IMR-90 (cell line): Measurements from ENCODE around the gene DAAM1. TPM values are rescaled to one million over a fixed set of nuclear protein-coding genes. Genes with fewer than 3 reads are reported as not detected.
A peak's percentile ranks its signal among the peaks of the same experiment; 100 is the strongest.

Source experiments
- ATAC-seq: fragments of 200-7000 bp; cut with Tn5 transposase; 2 replicates; pipeline ENCODE4 v1.9.1; 2020; ENCODE audit warnings: low read depth, mild to moderate bottlenecking, moderate library complexity
- BruUV-seq: library from RNA; stranded (reverse); fragments of 400-500 nt; replicated peaks from 2 replicates; lab custom pipeline; 2021; lab: Mats Ljungman, UMichigan
- CTCF ChIA-PET: fragments of 300-600 bp; formaldehyde crosslinking; extraction: SDS; loops from one replicate; lab custom pipeline; 2021; ENCODE audit warnings: antibody characterized with exemption; lab: Yijun Ruan, JAX
- POLR2A ChIA-PET: fragments of 300-600 bp; sonication (Branson Sonifier 250); formaldehyde crosslinking; loops from one replicate; lab custom pipeline; 2022; ENCODE audit warnings: antibody characterized with exemption; ENCODE audit not compliant: unreplicated experiment; lab: Charles Lee
- DNase-seq: peaks from one replicate; pipeline ENCODE4 v3.0.0; 2013
- H2AFZ ChIP-seq: replicated peaks from 2 replicates; pipeline ENCODE3; 2013; ENCODE audit warnings: low read length, mild to moderate bottlenecking; ENCODE audit not compliant: poor library complexity
- H2AK5ac ChIP-seq: 2 replicates; pipeline ENCODE4 v1.6.1; 2013; ENCODE audit warnings: low read depth, low read length, inconsistent platforms
- H2AK9ac ChIP-seq: replicated peaks from 2 replicates; pipeline ENCODE3; 2013; ENCODE audit warnings: mild to moderate bottlenecking, low read depth, low read length, moderate library complexity; ENCODE audit not compliant: poor library complexity
- H2BK120ac ChIP-seq: 2 replicates; pipeline ENCODE4 v1.6.1; 2013; ENCODE audit warnings: low read depth, low read length, inconsistent platforms
- H2BK15ac ChIP-seq: 3 replicates; pipeline ENCODE4 v1.6.1; 2013; ENCODE audit warnings: low read depth, low read length, inconsistent platforms
- H2BK20ac ChIP-seq: 2 replicates; pipeline ENCODE4 v1.6.1; 2013; ENCODE audit warnings: low read depth, mild to moderate bottlenecking, inconsistent platforms, low read length, moderate library complexity
- H2BK5ac ChIP-seq: 2 replicates; pipeline ENCODE4 v1.6.1; 2013; ENCODE audit warnings: mild to moderate bottlenecking, low read depth, low read length, inconsistent platforms; ENCODE audit not compliant: poor library complexity, severe bottlenecking
- H3K14ac ChIP-seq: replicated peaks from 2 replicates; pipeline ENCODE4 v1.6.1; 2013; ENCODE audit warnings: low read depth, low read length, inconsistent platforms
- H3K18ac ChIP-seq: 2 replicates; pipeline ENCODE4 v1.6.1; 2013; ENCODE audit warnings: low read depth, low read length, control low read depth
- H3K23ac ChIP-seq: 2 replicates; pipeline ENCODE4 v1.6.1; 2013; ENCODE audit warnings: low read depth, low read length, inconsistent platforms
- H3K27ac ChIP-seq: 2 replicates; pipeline ENCODE4 v1.5.1; 2013; ENCODE audit warnings: mild to moderate bottlenecking, control low read depth, low read length; ENCODE audit not compliant: insufficient read depth
- H3K27me3 ChIP-seq: 2 replicates; pipeline ENCODE4 v1.6.1; 2013; ENCODE audit warnings: low read length; ENCODE audit not compliant: control insufficient read depth, insufficient read depth
- H3K36me3 ChIP-seq: 2 replicates; pipeline ENCODE4 v1.6.1; 2013; ENCODE audit warnings: low read length, mixed read lengths; ENCODE audit not compliant: control insufficient read depth, insufficient read depth
- H3K4ac ChIP-seq: 2 replicates; pipeline ENCODE4 v1.6.1; 2013; ENCODE audit warnings: low read depth, low read length, inconsistent platforms
- H3K4me1 ChIP-seq: 2 replicates; pipeline ENCODE4 v1.6.1; 2013; ENCODE audit warnings: low read length, mixed read lengths; ENCODE audit not compliant: control insufficient read depth, insufficient read depth
- H3K4me2 ChIP-seq: 2 replicates; pipeline ENCODE4 v1.6.1; 2013; ENCODE audit warnings: low read depth, mild to moderate bottlenecking, control low read depth, low read length, moderate library complexity
- H3K4me3 ChIP-seq: 2 replicates; pipeline ENCODE4 v1.5.1; 2013; ENCODE audit warnings: low read depth, mild to moderate bottlenecking, control low read depth, low read length, moderate library complexity; ENCODE audit not compliant: insufficient read depth
- H3K56ac ChIP-seq: 2 replicates; pipeline ENCODE4 v1.6.1; 2013; ENCODE audit warnings: low read length, inconsistent platforms; ENCODE audit not compliant: insufficient read depth; ENCODE audit errors: extremely low read depth
- H3K79me1 ChIP-seq, 2 experiments: 2 replicates each; pipeline ENCODE4 v1.6.1; 2013; ENCODE audit warnings: low read length in 2 of 2, inconsistent platforms in 1 of 2, low read depth in 1 of 2
- H3K9ac ChIP-seq: 2 replicates; pipeline ENCODE4 v1.6.1; 2013; ENCODE audit warnings: low read depth, low read length, control low read depth
- H3K9me1 ChIP-seq: 2 replicates; pipeline ENCODE4 v1.6.1; 2013; ENCODE audit warnings: low read length, inconsistent platforms; ENCODE audit not compliant: insufficient read depth
- H3K9me3 ChIP-seq: 2 replicates; pipeline ENCODE4 v1.6.1; 2013; ENCODE audit warnings: low read length; ENCODE audit not compliant: control insufficient read depth, insufficient read depth
- H4K20me1 ChIP-seq: 2 replicates; pipeline ENCODE4 v1.6.1; 2013; ENCODE audit warnings: low read length, inconsistent platforms; ENCODE audit not compliant: insufficient read depth
- H4K5ac ChIP-seq: 2 replicates; pipeline ENCODE4 v1.6.1; 2013; ENCODE audit warnings: mild to moderate bottlenecking, low read depth, low read length, control low read depth
- H4K8ac ChIP-seq, 2 experiments: 2 replicates each; pipeline ENCODE4 v1.6.1; 2013; ENCODE audit warnings: low read depth in 2 of 2, low read length in 2 of 2, control low read depth in 1 of 2, inconsistent platforms in 1 of 2
- H4K91ac ChIP-seq: 2 replicates; pipeline ENCODE4 v1.6.1; 2013; ENCODE audit warnings: low read depth, low read length, inconsistent platforms; ENCODE audit not compliant: insufficient read depth
- BHLHE40 ChIP-seq: fragments of 150-350 bp; IDR thresholded peaks from 2 replicates; pipeline ENCODE4 v1.6.1; 2016; ENCODE audit warnings: mild to moderate bottlenecking, low read depth, low read length
- CEBPB ChIP-seq: IDR thresholded peaks from 2 replicates; pipeline ENCODE4 v1.6.1; 2012; ENCODE audit warnings: low read depth, low read length, improper control_type of control experiment
- CHD1 ChIP-seq: IDR thresholded peaks from 2 replicates; pipeline ENCODE4 v1.6.1; 2012; ENCODE audit warnings: low read depth, low read length, improper control_type of control experiment
- FOS ChIP-seq: fragments of 150-350 bp; IDR thresholded peaks from 2 replicates; pipeline ENCODE4 v1.6.1; 2016; ENCODE audit warnings: low read depth, low read length
- MAFK ChIP-seq: IDR thresholded peaks from 2 replicates; pipeline ENCODE4 v1.6.1; 2012; ENCODE audit warnings: low read depth, low read length, improper control_type of control experiment
- MXI1 ChIP-seq: IDR thresholded peaks from 2 replicates; pipeline ENCODE4 v1.6.1; 2012; ENCODE audit warnings: low read depth, mild to moderate bottlenecking, low read length, moderate library complexity, borderline replicate concordance
- NFE2L2 ChIP-seq: fragments of 150-350 bp; IDR thresholded peaks from 2 replicates; pipeline ENCODE4 v1.6.1; 2016; ENCODE audit warnings: low read depth, mild to moderate bottlenecking, low read length
- POLR2A ChIP-seq: IDR thresholded peaks from 2 replicates; pipeline ENCODE4 v1.6.1; 2012; ENCODE audit warnings: mild to moderate bottlenecking, low read depth, low read length
- RAD21 ChIP-seq: IDR thresholded peaks from 2 replicates; pipeline ENCODE4 v1.6.1; 2012; ENCODE audit warnings: low read length, improper control_type of control experiment
- RCOR1 ChIP-seq: IDR thresholded peaks from 2 replicates; pipeline ENCODE4 v1.6.1; 2012; ENCODE audit warnings: mild to moderate bottlenecking, low read length, improper control_type of control experiment; ENCODE audit not compliant: insufficient replicate concordance
- SMC3 ChIP-seq: fragments of 150-350 bp; IDR thresholded peaks from 2 replicates; pipeline ENCODE4 v1.6.1; 2016; ENCODE audit warnings: low read depth, mild to moderate bottlenecking, antibody characterized with exemption, low read length, moderate library complexity
- WGBS, 2 experiments: methylation state at CpG; one replicate each; pipeline versions ENCODE4 v1.1.5 to v1.1.7; 2013; ENCODE audit warnings: missing lambda C conversion rate in 2 of 2; ENCODE audit not compliant: insufficient read length in 1 of 2; ENCODE audit errors: extremely low coverage in 2 of 2; 5-methylcytosine and 5-hydroxymethylcytosine counted together
- dilution Hi-C: fragments of 300-500 bp; cut with HindIII; formaldehyde crosslinking; loops from one replicate; pipeline ENCODE4 v1.14.3; 2018; ENCODE audit warnings: low sequenced_read_pairs; ENCODE audit not compliant: unreplicated experiment
- in situ Hi-C: fragments of 300-500 bp; cut with MboI; formaldehyde crosslinking; loops from 3 replicates; pipeline ENCODE4 v1.14.3; 2019; ENCODE audit warnings: low sequenced_read_pairs, inconsistent platforms, mixed read lengths
- intact Hi-C: fragments of 100-400 bp; cut with micrococcal nuclease; formaldehyde crosslinking; loops from 2 replicates; pipeline ENCODE4 v1.10.0; 2022
- polyA plus RNA-seq, 3 experiments: library from polyadenylated mRNA; depleted of rRNA; stranded (reverse); fragments of >200 nt; gene quantifications; 2 replicates each; pipeline ENCODE4 v1.2.3, GENCODE V29; 2012; ENCODE audit warnings: low replicate concordance in 1 of 3
- total RNA-seq: library from RNA; depleted of rRNA; stranded (reverse); fragments of >200 nt; gene quantifications from 2 replicates; pipeline ENCODE4 v1.2.3, GENCODE V29; 2012
- TF ChIP-seq, protein P1 (sequence below): fragments of 150-350 bp; IDR thresholded peaks from 2 replicates; pipeline ENCODE4 v1.6.1; 2017; ENCODE audit warnings: mild to moderate bottlenecking, antibody characterized with exemption, low read length, low read depth
- TF ChIP-seq, protein P2 (sequence below): fragments of 150-350 bp; IDR thresholded peaks from 2 replicates; pipeline ENCODE4 v1.6.1; 2016; ENCODE audit warnings: low read depth, mild to moderate bottlenecking, low read length, moderate library complexity, borderline replicate concordance
- TF ChIP-seq, protein P3 (sequence below): conservative IDR thresholded peaks from 2 replicates; pipeline ENCODE4 v1.5.1; 2012; ENCODE audit warnings: mild to moderate bottlenecking, low read depth, low read length, improper control_type of control experiment

DAAM1 gene
- total and polyA plus RNA-seq, 2 of the 4 experiments (the other 2 are of a cell fraction), result 4.8 to 5.4 TPM

DNA sequence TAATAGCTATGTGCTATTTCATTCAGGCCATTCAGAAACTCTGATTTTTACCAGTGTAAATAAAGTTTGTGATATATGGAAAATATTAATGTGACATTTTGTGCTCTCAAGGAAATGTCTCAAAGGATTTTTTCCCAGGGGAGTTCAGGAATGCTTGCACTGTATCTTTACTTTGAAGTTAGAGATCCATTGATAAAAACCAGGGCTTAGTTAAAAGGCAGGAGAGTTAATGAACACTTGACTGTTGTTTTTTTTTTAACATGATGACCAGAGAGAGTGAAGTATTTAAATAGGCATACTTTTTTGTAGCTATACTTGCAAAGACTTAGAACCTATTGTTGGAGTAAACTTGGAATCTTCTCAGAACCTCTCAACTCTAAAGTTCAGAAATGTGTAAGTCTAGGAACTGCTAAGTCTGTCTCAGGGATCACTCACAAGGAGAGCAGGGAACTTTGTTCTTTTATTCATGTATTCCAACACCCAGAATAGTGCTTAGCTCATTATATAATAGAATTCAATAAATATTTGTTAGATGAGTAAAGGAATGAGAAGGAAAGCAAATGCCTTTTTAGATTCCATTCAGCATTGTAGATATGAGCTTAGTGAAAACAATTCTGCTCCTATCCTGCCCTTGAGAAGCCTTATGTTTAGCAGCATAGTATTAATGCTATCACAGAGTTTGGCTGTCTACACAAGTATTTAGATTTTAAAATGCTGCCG lies 117.5 kb downstream of the DAAM1 start:
- dilution Hi-C loops, result no loop called here
- peak overlapping the region; percentile 26; the same call in 2 of the 3 replicates for H2BK15ac ChIP-seq
- TF ChIP-seq MAFK (no peak), RAD21 (no peak), CHD1 (no peak), POLR2A (no peak), NFE2L2 (no peak), CEBPB (no peak), SMC3 (no peak), RCOR1 (no peak), FOS (no peak), MXI1 (no peak), BHLHE40 (no peak)
- TF ChIP-seq, protein P1, sequence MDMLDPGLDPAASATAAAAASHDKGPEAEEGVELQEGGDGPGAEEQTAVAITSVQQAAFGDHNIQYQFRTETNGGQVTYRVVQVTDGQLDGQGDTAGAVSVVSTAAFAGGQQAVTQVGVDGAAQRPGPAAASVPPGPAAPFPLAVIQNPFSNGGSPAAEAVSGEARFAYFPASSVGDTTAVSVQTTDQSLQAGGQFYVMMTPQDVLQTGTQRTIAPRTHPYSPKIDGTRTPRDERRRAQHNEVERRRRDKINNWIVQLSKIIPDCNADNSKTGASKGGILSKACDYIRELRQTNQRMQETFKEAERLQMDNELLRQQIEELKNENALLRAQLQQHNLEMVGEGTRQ, result no peak
- TF ChIP-seq, protein P2, sequence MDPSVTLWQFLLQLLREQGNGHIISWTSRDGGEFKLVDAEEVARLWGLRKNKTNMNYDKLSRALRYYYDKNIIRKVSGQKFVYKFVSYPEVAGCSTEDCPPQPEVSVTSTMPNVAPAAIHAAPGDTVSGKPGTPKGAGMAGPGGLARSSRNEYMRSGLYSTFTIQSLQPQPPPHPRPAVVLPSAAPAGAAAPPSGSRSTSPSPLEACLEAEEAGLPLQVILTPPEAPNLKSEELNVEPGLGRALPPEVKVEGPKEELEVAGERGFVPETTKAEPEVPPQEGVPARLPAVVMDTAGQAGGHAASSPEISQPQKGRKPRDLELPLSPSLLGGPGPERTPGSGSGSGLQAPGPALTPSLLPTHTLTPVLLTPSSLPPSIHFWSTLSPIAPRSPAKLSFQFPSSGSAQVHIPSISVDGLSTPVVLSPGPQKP, result no peak
- TF ChIP-seq, protein P3, sequence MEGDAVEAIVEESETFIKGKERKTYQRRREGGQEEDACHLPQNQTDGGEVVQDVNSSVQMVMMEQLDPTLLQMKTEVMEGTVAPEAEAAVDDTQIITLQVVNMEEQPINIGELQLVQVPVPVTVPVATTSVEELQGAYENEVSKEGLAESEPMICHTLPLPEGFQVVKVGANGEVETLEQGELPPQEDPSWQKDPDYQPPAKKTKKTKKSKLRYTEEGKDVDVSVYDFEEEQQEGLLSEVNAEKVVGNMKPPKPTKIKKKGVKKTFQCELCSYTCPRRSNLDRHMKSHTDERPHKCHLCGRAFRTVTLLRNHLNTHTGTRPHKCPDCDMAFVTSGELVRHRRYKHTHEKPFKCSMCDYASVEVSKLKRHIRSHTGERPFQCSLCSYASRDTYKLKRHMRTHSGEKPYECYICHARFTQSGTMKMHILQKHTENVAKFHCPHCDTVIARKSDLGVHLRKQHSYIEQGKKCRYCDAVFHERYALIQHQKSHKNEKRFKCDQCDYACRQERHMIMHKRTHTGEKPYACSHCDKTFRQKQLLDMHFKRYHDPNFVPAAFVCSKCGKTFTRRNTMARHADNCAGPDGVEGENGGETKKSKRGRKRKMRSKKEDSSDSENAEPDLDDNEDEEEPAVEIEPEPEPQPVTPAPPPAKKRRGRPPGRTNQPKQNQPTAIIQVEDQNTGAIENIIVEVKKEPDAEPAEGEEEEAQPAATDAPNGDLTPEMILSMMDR, result no peak

More for the DNA sequence above, 117.5 kb downstream of the DAAM1 start:
- Histone ChIP-seq H3K4me2 (peak overlapping the region; percentile 44; the same call in 1 of the 2 replicates), H4K8ac (peak overlapping the region in 1 of 2 experiments; percentile 10; a peak in 1 of 4 replicates), H3K4me3 (no peak overlapping the region), H4K5ac (no peak overlapping the region), H3K9me1 (peaks cover 6% of the 10 kb centered on the region; the same call in 1 of the 2 replicates), H2BK5ac (peak overlapping the region; percentile 77), H3K36me3 (no peaks in the 10 kb centered on the region), H3K23ac (no peak overlapping the region), H3K9me3 (no peaks in the 10 kb centered on the region), H3K27me3 (no peaks in the 10 kb centered on the region), H3K9ac (no peak overlapping the region), H3K4me1 (peaks cover 14% of the 10 kb centered on the region), H2AK5ac (peak overlapping the region; percentile 57; the same call in 1 of the 2 replicates), H3K18ac (peak overlapping the region; percentile 53; the same call in 1 of the 2 replicates), H4K91ac (peak overlapping the region; percentile 62; the same call in 1 of the 2 replicates), H2AFZ (no peak overlapping the region), H3K4ac (peak overlapping the region; percentile 77), H2AK9ac (no peak overlapping the region), H2BK20ac (peak overlapping the region; percentile 64; the same call in 1 of the 2 replicates), H3K14ac (peak overlapping the region; percentile 46; the same call in 1 of the 2 replicates), H4K20me1 (no peaks in the 10 kb centered on the region), H3K27ac (no peak overlapping the region), H2BK120ac (peak overlapping the region; percentile 53), H3K56ac (no peak overlapping the region), H3K79me1 (no peaks in the 10 kb centered on the region)
- DNase-seq, result peak; percentile 84
- peak; percentile 88 for ATAC-seq
- intact Hi-C loops, result no loop called here
- no TSS peak for BruUV-seq
- in situ Hi-C loops, result no loop called here
- ChIA-PET CTCF (interaction anchor here (0.6 to 1.4 kb wide), 3 partner anchors 10 to 35 kb away, joined by 3 to 6 read pairs (median 3); no protein-coding TSS in a partner anchor), POLR2A (interaction anchor here (0.6 kb wide), 3 partner anchors 14 to 24 kb away, joined by 3 read pairs; no protein-coding TSS in a partner anchor)
- WGBS, 2 experiments, result no CpG with 5 or more reads among the region's 1 CpG
